Activated CD4-positive, alpha-beta T cell treated with anti-CD3 and anti-CD28 coated beads, Interleukin-2, amount 50 U/mL, for 4 hours (primary cell): ENCODE results near the gene RNF144A.

Source experiments
- DNase-seq, 2 experiments: peaks; one replicate each; pipeline ENCODE4 v3.0.0-alpha.2; 2020

RNF144A gene

DNA sequence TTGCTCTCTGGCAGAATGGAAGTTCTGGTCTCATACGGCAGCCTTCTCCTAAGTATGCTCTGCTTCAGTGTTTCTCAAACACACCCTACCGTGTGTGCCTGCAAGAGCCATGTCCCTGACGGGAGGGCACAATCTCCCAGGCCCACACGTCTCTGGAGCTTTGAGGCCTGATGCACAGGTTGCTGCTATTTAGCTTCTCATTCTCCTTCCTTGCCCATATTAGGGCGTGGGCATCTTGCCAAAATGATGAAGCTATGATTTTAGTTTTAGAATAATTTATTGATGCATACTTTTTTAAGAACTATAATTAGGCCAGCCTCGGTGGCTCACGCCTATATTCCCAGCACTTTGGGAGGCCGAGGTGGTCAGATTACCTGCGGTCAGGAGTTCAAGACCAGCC lies 107.9 kb downstream of the RNF144A start:
- DNase-seq = no peak

DNA sequence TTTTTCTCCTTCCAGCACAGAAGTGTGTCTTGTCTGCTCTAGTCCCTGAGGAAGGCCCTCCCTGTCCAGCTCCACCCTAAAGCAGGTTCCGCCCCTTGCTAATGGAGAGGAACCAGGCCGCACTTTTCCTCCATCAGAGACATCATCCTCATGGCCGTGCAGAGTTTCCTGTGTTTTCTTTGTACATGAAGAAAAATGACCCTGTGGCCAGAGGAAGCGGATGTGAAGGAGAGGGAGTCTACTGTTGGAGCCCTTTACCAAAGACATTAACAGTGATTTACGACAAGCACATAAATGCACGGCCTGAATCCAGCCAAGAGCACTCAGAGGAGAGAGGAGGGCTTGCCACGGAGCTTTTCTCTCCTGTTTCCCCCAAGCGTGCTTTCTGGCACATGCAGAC lies 109.5 kb downstream of the RNF144A start:
- no peak for DNase-seq

DNA sequence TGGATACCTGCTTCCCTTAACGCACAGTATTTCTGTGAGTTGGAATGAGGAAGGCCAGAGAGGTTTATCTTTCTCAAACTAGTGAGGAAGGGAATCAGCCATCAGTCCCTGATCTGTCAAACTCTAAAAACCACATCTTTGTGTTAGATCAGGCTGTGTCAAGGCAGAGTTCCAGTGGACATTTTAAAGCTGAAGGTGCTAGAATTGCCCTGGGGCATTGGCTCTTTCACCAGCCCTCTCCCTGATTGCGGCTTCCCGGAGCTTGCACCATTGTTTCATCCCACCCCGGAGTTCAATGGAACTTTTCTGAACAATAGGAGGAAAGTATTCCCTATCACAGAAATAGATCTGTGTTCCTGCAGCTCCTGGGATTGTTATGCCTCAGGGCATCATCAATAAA lies 110.2 kb downstream of the RNF144A start:
- no peak for DNase-seq

DNA sequence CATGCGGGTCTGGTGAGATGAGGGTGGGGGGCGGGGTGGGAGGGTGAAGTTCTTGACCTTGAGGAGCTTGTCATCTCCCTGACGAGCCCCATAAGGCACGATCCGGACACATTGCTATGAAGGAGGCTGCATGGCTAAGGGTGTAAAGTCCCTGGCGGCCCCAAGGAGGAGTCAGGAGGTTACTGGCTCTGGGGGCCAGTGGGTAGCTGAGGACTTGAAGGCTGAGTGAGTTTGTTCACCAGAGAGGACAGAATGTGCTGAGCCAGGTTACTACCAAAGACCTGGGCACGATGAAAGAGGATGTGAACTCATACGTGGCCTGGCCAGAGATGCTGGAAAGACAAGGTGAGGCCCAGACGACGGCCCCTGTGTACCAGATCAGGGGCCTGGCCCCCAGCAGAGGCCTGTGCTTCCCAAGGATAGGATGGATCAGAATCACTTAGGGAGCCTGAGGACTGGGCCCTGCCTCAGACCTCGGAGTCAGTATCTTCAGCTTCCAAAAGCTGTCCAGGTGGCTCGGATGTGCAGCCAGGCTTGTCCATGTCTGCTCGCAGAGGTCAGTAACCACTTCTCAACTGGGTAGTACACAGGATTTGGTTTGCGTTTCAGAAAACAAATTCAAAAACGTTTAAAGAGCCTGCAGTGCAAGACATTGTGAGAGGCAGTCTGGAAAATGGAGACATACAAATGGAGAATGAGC lies 110.9 kb downstream of the RNF144A start:
- DNase-seq = no peak

DNA sequence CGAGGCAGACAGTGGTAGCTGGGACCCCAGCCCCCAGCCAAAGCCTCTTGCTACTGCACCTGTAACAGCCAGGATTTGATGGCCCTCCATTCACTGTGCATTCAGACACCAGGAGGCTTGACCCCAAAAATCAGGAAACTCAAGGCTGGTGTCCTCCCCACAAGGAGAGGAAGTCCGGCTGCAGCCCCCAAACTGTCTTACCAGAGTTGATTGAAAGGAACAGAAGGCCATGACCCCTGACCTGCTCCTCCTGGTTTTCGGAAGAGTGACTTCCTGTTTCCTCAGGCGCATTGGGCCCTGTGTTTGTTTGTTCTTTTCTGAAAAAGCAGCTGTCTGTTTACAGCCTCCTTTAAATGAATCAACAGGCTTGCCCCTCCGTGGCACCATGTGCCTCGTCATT lies 111.6 kb downstream of the RNF144A start:
- no peak for DNase-seq

DNA sequence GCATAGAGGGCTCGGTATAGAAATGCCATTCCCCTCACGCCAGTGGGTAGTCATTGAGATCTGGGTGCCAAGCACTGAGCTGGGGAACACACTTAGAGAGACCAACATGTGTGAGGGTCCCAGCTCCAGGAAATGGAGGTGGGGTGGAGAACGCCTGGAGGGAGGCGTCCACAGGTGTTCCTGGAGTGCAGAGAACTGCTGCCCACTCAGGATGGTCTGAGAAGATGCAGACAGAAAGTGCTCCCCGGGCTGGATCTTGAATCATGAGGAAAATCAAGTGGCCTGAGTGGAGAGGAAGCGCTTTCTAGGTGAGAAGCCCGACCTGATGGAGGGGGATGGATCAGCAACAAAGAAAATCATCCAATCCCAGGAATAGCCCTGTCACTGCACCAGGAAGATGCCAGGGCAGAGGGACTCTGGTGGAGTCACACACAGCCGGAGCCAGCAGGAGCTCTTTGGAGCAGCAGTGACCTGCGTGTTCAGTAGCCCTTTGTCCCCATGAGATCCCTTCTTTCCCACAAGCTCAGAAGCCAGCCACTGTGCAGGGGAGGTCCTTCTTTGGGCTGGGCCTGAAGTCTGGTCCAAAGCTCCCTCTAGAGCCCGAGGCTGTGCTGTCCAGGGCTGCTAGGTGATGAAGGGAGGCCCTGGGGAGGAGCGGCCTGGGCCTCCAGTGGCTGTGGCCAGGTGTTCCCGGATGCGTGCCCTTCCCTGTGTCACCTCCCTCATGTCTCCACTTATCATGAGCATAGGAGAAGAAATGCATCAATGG lies 112.3 kb downstream of the RNF144A start:
- DNase-seq = no peak

DNA sequence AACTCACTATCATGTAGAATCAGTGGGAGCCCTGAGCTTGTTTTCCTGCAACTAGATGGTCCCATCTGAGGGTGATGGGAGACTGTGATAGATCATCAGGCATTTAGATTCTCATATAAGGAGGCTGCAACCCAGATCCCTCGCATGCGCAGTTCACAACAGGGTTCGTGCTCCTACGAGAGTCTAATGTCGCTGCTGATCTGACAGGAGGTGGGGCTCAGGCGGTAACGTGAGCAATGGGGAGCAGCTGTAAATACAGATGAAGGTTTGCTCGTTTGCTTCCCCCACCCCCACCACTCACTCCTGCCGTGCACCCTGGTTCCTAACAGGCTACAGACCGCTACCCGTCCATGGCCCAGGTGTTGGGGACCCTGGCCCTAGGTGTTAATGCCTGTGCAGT lies 113.6 kb downstream of the RNF144A start:
- no peak for DNase-seq

DNA sequence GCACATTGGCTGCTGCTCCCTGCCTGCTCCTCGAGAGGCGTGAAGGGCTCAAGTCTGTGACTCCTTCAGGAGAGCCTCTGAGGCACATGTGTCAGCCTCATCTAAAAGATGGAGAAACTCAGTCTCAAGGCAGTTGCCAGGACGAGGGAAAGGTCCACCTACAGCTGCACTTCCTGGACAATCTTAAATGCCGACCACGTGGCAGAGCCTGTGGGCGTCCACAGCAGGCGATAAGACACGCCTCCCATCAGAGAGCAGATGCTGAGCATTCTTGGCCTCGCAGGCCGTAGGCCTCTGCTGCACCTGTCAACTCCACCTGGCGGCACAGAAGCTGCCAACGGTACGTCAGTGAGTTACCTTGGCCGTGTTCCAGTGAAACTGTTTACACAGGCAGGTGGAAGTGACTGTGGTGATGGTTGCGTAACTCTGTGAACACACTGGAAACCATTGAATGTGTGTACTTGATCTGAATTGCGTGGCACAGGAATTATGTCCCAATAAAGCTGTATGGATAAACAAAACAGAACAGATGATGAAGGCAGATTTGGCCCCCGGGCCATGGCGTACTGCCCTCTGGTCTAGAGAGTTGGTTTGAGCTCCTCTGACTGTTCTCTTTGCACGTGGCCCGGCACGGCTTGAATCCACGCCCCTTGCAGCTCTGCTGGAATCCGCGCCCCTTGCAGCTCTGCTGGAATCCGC lies 114.5 kb downstream of the RNF144A start:
- peak; percentile 41 to 53 for DNase-seq

DNA sequence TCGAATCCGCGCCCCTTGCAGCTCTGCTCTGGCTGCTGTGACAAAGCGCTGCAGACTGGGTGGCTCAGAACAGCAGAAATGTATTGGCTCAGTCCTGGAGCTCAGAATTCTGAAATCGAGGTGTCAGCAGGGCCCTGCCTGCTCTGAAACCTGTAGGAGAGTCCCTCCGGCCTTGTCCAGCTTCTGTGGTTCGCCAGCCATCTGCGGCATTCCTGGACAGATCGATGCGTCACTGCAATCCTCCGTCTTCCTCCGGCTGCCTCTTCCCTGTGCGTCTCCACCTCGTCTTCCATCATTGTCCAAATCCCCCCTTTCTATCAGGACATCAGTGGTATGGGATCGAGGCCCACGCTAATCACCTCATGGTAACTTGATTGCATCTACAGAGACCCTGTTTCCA lies 115.2 kb downstream of the RNF144A start:
- DNase-seq = no peak

DNA sequence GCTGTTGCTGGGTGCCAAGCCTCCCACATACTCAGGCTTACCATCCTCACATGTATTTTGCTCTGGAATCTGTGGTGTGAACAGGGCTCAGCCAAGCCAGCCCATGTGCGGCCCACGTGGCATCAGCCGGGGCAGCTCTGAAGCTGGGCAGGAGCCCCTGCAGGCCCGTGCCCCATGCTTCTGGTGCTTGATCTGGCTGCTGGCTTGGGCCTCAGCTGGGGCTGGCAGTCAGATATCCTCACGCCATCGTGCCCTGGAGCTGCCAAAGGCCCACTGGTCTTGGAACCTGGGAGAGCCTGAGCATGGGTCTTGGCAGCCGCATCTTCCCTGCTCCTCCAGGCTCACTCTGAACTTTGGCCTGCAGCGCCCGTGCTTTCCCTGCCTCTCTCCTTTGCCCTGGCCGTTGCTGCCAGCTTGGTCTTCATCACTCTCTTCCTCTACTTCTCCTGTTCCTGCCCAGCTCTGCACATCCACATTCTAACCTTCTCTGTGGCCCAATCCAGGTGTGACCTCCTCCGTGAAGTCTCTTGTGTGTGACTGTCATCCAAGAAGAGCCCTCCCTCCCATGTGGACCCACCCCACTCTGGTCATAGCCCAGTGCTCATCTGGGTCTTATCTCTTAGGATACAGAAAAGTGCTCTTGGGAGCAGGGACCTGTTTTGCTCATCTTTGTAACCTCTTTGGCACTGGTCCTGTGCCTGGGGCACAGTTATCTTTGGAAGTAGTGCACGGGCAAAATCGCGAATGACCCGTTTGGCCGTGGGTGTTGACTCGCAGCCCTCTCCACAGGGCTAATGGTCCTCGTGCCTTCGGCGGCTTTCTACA lies 116.1 kb downstream of the RNF144A start:
- DNase-seq = no peak

DNA sequence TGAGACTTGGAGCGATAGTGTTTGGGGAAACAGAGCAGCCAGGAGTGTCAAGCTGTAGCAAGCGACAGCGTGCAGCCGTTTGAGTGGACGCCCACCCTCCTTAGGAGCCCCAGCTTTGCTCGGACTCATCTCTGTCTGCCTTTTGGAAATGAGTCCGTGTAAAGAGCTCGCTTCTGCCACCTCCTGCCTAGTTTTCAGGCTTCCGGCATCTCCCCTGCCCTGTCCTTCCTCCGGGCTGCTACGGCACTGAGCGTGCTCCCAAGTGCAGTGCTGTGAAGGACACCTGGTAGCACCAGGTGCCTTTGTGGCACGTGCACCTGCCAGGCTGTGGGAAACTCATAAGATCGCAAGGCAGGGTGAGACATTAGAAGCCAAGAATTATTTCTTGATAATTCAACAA lies 117.1 kb downstream of the RNF144A start:
- DNase-seq = no peak

DNA sequence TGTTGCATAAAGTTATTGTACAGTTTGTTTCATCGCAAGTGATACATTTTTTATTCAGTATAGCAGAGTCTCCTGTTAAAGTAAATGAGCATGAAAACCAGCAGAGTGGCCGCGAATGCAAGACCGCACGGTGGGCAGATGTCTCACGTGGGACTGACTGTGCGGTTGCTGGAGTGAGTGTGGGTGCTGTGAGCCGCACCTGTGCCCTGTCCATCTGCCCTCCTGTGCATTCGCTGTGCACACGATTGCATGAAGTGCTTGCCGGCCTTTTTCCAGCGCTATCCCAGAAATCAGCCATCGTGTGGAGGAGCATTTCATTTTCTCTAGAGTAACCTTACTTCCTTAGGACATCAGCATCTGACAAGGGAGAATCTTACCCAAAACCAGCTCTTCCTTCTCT lies 118.7 kb downstream of the RNF144A start:
- no peak for DNase-seq

DNA sequence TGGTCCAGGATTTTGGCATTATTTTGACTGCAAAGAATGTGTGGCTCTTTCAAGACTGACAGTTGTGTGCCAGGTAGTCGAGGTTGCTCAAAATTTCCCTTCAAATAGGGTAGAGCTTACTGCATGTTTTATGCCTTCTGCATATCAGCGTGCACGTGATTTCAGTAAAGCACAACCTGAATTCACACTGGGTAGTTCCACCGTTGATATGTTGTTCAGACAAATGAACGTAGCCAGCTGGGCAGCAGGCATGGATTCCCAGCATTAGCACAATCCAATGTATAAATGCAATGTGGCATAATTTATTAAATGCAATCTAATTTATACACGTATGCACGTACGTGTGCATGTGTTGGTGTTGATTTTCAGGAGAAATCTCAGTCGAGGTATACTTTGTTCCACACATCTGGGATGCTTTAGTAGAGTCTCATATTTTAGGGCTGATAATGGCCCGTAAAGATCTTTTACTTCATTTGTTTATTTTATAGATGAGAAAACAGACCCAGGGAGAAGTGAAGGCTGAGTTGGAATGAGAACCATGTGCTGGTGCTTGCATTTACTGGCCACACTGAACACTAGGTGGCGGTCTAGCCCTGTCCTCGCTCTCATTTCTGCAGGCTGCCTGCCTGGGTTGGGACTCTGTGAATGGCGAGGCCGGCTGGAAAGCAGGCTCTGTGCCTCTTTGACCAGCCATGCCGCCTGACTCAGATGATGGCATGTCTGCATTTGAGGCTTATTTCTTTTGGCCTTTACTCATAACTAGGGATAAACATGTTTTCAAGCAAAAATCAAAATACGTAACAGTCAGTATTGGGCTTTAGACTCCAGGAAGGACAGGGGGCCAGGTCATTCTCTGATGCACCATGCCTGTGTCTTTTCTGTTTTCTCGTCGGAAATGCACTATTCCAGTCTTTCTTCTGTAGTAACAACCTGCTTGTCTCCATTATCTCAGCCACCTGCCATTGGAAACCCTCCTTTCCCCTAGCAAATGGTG lies 120.4 kb downstream of the RNF144A start:
- peak; percentile 44 to 49 for DNase-seq

DNA sequence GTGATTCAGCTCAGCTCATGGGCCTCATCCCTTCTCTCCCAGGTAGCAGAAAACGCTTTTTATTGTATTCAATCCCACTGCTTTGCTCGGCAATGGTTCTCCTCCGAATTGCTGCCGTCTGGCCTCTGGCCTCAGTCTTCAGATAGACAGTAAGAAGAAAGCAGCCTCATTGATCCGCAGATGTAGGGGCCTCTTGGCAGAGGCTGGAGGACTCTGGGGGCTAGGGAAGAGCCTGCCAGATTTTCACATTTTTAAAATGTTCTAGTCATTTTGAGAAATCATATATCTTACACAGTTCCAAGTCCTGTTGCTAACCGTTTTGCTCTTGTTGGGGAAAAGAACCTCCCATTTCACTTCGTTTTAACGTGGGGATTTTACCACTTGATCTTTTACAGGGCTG lies 123.3 kb downstream of the RNF144A start:
- DNase-seq = no peak

DNA sequence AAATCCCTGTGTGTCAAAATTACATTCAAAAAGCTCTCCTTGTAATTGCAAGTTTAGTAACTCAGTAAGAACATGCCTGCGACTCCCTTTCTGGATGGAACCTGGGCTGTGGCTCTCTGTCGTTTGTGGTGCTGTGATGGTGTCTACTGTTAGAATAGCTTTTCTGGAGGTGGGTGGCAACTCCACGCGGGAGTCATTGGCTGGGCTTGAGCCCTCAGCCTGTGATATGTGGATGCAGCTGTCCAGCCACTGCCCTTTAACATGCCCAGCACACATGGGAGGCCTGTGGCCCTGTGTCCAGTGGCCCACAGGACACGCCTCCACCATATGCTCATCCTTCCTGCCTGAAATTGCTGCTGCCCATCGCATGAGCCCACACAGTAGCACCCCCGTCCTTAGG lies 124.2 kb downstream of the RNF144A start:
- no peak for DNase-seq

DNA sequence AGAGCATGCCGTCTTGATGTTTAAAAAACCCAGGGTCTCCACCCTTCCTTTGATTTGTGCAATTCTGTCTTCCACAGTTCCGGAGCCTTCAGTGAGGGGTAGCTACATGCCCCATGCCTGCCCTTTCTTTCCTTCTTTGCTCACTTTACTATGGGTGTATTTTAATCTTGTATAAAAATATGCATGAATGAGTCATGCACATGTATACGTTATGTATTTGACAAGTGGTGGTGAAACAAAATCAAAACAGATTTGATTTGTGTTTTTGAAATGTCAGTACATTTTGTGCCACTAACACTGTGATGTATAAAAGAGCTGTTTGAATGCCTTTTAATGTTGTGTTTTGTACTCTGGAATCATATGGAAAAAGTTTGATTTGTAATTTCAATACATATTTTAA lies 126.5 kb downstream of the RNF144A start:
- no peak for DNase-seq

DNA sequence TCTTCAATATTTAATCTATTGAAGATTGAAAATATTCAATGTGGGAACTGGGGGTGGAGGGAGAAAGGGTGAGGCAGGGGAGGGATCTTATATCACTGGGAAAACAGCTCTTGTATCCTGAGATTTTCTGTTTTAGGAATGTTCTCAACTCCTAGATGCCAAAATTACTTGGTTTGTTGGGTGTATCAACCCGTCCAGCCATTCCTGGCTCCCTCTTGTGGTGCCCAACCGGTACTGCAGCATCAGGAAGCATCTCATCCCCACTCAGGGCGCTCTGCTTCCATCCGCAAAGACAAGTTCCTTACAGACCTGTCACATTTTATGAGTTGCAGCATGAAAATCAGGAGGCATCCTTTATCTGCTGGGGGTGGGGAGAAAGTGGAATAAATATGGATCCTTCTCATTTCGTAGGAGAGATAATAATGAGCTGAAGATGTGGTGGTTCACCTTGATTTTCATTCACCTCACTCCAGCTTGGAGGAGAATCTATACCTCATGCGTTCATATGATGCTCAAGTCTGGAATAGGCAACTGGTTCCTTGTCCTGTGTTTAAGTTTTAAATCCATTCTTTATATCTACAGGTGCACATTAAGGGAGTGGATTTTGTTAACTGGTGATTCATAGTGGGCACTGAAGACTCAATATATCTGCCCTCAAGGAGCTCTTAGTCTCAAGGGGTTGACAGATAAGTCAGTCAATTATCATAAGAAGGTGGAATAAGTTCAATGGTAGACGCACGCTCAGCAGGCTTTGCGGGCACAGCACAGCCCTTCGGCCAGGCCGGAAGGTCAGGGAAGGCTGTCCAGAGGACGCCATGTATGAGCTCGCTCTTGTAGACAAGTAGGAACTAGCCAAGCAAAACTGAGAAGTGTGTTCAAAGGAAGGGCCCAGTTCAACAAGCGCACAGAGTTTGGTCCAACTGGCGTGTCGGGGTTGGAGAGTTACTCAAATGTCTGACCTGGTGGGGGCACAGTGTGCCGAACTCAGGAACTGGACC lies 127.3 kb downstream of the RNF144A start:
- DNase-seq = peak; percentile 51 to 52

DNA sequence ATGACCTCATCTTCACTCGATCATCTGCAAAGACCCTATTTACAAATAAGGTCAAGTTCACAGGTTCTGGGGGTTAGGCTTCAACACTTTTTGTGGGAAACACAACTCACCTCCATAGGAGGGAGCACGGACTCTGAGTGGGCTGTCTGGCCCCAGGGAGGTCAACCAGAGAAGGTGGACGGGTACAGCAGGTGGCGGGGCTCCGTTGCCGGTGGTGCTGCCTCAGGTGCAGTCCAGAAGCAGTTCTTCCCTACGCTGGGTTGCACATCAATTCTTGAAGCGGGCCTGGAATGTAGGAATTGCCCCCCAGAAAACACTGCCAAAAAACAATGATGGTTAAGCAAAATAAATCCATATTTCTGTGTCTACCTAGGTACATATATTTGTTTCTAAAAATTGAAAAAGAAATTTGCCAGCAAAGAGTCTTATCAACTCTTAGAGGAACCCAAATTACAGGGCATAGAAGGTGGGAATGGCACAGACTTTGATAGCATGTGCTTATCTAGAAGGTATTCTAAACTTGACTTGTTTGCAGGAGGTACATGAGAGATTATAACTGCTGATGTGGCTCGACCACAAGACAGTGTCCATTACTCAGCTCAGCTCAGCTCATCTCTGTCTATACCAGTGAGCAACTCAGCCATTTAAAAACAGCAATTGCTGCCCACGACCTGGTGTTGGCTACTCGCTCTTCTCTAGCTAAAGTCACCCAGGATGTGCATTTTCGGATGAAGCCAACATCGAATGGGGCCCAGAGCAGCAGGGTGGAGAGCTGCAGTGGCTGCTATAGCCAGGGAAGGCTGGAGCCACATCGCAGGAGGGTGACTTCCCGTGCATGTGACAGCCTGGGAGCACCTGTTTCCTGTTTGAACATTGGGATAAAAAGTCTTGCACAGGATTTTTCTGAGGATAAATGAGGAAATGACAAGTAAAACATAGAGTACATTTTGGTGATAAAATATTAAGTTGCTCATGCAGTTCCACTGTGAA lies 128.7 kb downstream of the RNF144A start:
- DNase-seq = no peak

DNA sequence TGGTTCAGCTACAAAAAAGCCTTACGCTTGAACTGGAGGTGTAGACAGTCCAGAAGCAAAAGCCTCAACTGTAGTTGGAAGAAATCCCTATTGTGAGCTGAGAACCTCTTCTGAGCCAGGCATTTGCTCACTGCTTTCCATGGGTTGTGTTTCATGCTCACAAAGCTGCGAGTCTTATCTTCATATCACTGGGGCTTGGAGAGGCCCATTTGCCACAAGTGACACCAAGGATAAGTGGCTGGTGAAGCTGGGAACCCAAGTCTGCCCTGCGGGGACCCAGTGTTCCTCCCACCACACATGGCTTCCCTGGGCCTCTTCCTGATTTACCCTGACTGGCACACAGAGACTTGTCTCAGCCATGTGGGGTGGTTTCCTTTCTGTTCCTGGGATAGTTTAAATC lies 130.4 kb downstream of the RNF144A start:
- DNase-seq = no peak
